K562 (cell line): Measurements from ENCODE around the gene MAP3K13. TPM values are rescaled to one million over a fixed set of nuclear protein-coding genes. Genes with fewer than 3 reads are reported as not detected.
"Not testable (repeated sequence)": the region's sequence is repeated elsewhere in the genome, so short reads cannot be mapped to it uniquely, and the experiment has no call there.

Experiments
- ATAC-seq: fragments of 200-7000 bp; cut with Tn5 transposase; 3 replicates; pipeline ENCODE4 v1.9.1; 2020; ENCODE audit warnings: moderate library complexity
- BruUV-seq: library from RNA; stranded (reverse); fragments of 400-500 nt; replicated peaks from 2 replicates; lab custom pipeline; 2021; lab: Mats Ljungman, UMichigan
- CTCF ChIA-PET: fragments of 300-600 bp; formaldehyde crosslinking; extraction: SDS; loops from one replicate; lab custom pipeline; 2021; ENCODE audit warnings: low intra/inter-chr PET ratio; lab: Yijun Ruan, JAX
- POLR2A ChIA-PET: fragments of 300-600, 350-650 bp; sonication (Branson Sonifier 250); formaldehyde crosslinking; extraction: SDS; loops from one replicate; lab custom pipeline; 2021; ENCODE audit warnings: antibody characterized with exemption, inconsistent platforms; lab: Yijun Ruan, JAX
- DNase-seq, 4 experiments: peaks; one replicate each; pipeline versions ENCODE4 v3.0.0 to v3.0.0-alpha.2; 2011 to 2018; ENCODE audit warnings: low spot score in 3 of 4, mixed read lengths in 3 of 4; ENCODE audit errors: extremely low read depth in 1 of 4
- FAIRE-seq: peaks from 2 replicates; lab custom pipeline; 2011; peaks lifted over from hg19 to GRCh38; lab: Jason Lieb, UNC
- H2AFZ ChIP-seq: 2 replicates; pipeline ENCODE4 v1.6.0; 2011; ENCODE audit warnings: low read depth, low read length, control low read depth, inconsistent platforms
- H3K27ac ChIP-seq: fragments of 200-600 bp; 3 replicates; pipeline ENCODE4 v1.8.0; 2011; ENCODE audit warnings: low read depth, mild to moderate bottlenecking, control low read depth, inconsistent platforms, low read length, moderate library complexity, mixed read lengths; ENCODE audit errors: extremely low read depth
- H3K27me3 ChIP-seq, 2 experiments: fragments of 300-600 bp in 1 of 2; 2 replicates in 1 of 2; 3 replicates in 1 of 2; pipeline versions ENCODE4 v1.6.0 to v1.8.0; 2011; ENCODE audit warnings: inconsistent platforms in 2 of 2, low read length in 2 of 2, mild to moderate bottlenecking in 1 of 2, mixed read lengths in 1 of 2, moderate library complexity in 1 of 2; ENCODE audit not compliant: control insufficient read depth in 2 of 2, insufficient read depth in 2 of 2
- H3K36me3 ChIP-seq: fragments of 300-600 bp; 3 replicates; pipeline ENCODE4 v1.8.0; 2011; ENCODE audit warnings: mild to moderate bottlenecking, low read length, inconsistent platforms; ENCODE audit not compliant: control insufficient read depth, insufficient read depth
- H3K4me1 ChIP-seq, 2 experiments: fragments of 200-600 bp in 1 of 2; replicated peaks in 1 of 2; 2 replicates in 1 of 2; 3 replicates in 1 of 2; pipeline versions ENCODE4 v1.5.1 to v1.8.0; 2011; ENCODE audit warnings: inconsistent platforms in 2 of 2, low read length in 2 of 2, mild to moderate bottlenecking in 1 of 2, mixed read lengths in 1 of 2, moderate library complexity in 1 of 2; ENCODE audit not compliant: control insufficient read depth in 2 of 2, insufficient read depth in 2 of 2
- H3K4me2 ChIP-seq: 2 replicates; pipeline ENCODE4 v1.6.1; 2011; ENCODE audit warnings: low read length, control low read depth, inconsistent platforms, mixed read lengths; ENCODE audit not compliant: insufficient read depth
- H3K4me3 ChIP-seq: fragments of 200-600 bp; sonication (generic), shearing (Covaris generic); 2 replicates; pipeline ENCODE4 v1.5.1; 2016; ENCODE audit warnings: control low read depth, inconsistent platforms
- H3K79me2 ChIP-seq: fragments of 200-600 bp; 3 replicates; pipeline ENCODE4 v1.8.0; 2011; ENCODE audit warnings: low read length, inconsistent platforms; ENCODE audit not compliant: control insufficient read depth, insufficient read depth
- H3K9ac ChIP-seq, 2 experiments: 2 replicates each; pipeline versions ENCODE4 v1.6.0 to v1.6.1; 2011; ENCODE audit warnings: low read depth in 2 of 2, low read length in 2 of 2, control low read depth in 1 of 2, inconsistent platforms in 1 of 2, mild to moderate bottlenecking in 1 of 2, mixed read lengths in 1 of 2; ENCODE audit not compliant: insufficient read depth in 1 of 2
- H3K9me1 ChIP-seq: one replicate; pipeline ENCODE4 v1.6.0; 2011; ENCODE audit warnings: inconsistent platforms, mild to moderate bottlenecking, low read length, moderate library complexity; ENCODE audit not compliant: control insufficient read depth, insufficient read depth
- H3K9me3 ChIP-seq: replicated peaks from 2 replicates; pipeline ENCODE4 v1.5.1; 2011; ENCODE audit warnings: low read depth, low read length, inconsistent platforms; ENCODE audit not compliant: control insufficient read depth, insufficient read depth
- H4K20me1 ChIP-seq: replicated peaks from 2 replicates; pipeline ENCODE4 v1.6.1; 2011; ENCODE audit warnings: low read length, inconsistent platforms, mixed read lengths; ENCODE audit not compliant: control insufficient read depth, insufficient read depth
- BRD4 ChIP-seq: fragments of 200-600 bp; sonication (generic); IDR thresholded peaks from 2 replicates; pipeline ENCODE4 v1.6.1; 2017; ENCODE audit warnings: inconsistent platforms
- CBFB ChIP-seq: sonication (generic); formaldehyde crosslinking; IDR thresholded peaks from 2 replicates; pipeline ENCODE4 v1.4.0; 2020; ENCODE audit warnings: mild to moderate bottlenecking, missing genetic modification reagents
- CBX5 ChIP-seq: IDR thresholded peaks from 2 replicates; pipeline ENCODE4 v1.6.1; 2014; ENCODE audit warnings: low read depth, borderline replicate concordance
- CSDE1 ChIP-seq, 2 experiments: fragments of 450-650 bp; IDR thresholded peaks; 2 replicates each; pipeline ENCODE4 v1.6.1; 2016; ENCODE audit warnings: mild to moderate bottlenecking in 1 of 2
- MYNN ChIP-seq, 2 experiments: sonication (generic); formaldehyde crosslinking in 1 of 2; IDR thresholded peaks; 2 replicates each; pipeline versions ENCODE4 v1.5.0 to v1.6.1; 2016 to 2020; ENCODE audit warnings: antibody characterized with exemption in 1 of 2, missing genetic modification reagents in 1 of 2
- THRAP3 ChIP-seq: fragments of 450-650 bp; IDR thresholded peaks from 2 replicates; pipeline ENCODE4 v1.6.1; 2016; ENCODE audit warnings: mild to moderate bottlenecking, inconsistent platforms, borderline replicate concordance
- ZKSCAN1 ChIP-seq: fragments of 150-350 bp; IDR thresholded peaks from 2 replicates; pipeline ENCODE4 v1.6.1; 2016; ENCODE audit warnings: low read depth, low read length
- ZNF224 ChIP-seq: sonication (generic); formaldehyde crosslinking; IDR thresholded peaks from 2 replicates; pipeline ENCODE4 v1.8.0; 2022; ENCODE audit warnings: mild to moderate bottlenecking, missing genetic modification reagents
- ZNF384 ChIP-seq: IDR thresholded peaks from 2 replicates; pipeline ENCODE4 v1.6.1; 2012; ENCODE audit warnings: low read depth, low read length, improper control_type of control experiment
- WGBS: fragments of 100-300 bp; shearing (Covaris generic); methylation state at CpG from one replicate; pipeline ENCODE4 v1.1.6; 2016; ENCODE audit warnings: low coverage, mixed read lengths; ENCODE audit not compliant: insufficient coverage; ENCODE audit errors: missing lambda C conversion rate; 5-methylcytosine and 5-hydroxymethylcytosine counted together
- in situ Hi-C: fragments of 300-500 bp; cut with MboI; formaldehyde crosslinking; loops from 4 replicates; pipeline ENCODE4 v1.15.0; 2018; ENCODE audit warnings: inconsistent platforms, mixed read lengths
- intact Hi-C: fragments of 100-400 bp; cut with micrococcal nuclease; formaldehyde crosslinking; loops from 2 replicates; pipeline ENCODE4 v1.14.2; 2022
- polyA plus RNA-seq, 8 experiments: library from polyadenylated mRNA; depleted of rRNA in 4 of 8; stranded (reverse) in 5 of 8; unstranded in 3 of 8; fragments of >200 nt; fragmentation: Nextera tagmentation in 2 of 8; fragmentation: Illumina TruSeq in 1 of 8; extraction: Ambion mirVana in 2 of 8; extraction: Trizol in 1 of 8; gene quantifications; 2 replicates each; pipeline versions ENCODE4 v1.2.1 to v1.2.3, GENCODE V29; 2011 to 2014; ENCODE audit warnings: inconsistent platforms in 1 of 8, missing spikeins in 1 of 8
- total RNA-seq, 7 experiments: library from RNA; depleted of rRNA in 6 of 7; stranded (reverse); fragments of >200 nt in 6 of 7; fragmentation: Illumina TruSeq in 2 of 7; extraction: Trizol in 2 of 7; gene quantifications; 2 replicates each; pipeline versions ENCODE4 v1.2.1 to v1.2.3, GENCODE V29; 2011 to 2021; ENCODE audit warnings: low replicate concordance in 1 of 7
- TF ChIP-seq, protein P1 (sequence below): fragments of 200-400 bp; formaldehyde crosslinking; IDR thresholded peaks from 2 replicates; pipeline ENCODE4 v1.6.1; 2017; ENCODE audit warnings: mild to moderate bottlenecking, low read depth, low read length, moderate library complexity

The MAP3K13 gene
- total and polyA plus RNA-seq, 9 of the 15 experiments (the other 6 are each of a cell fraction or from before 2014, with no cell fraction given) = 0.04 to 0.32 (median 0.15) TPM; not detected in 2

DNA sequence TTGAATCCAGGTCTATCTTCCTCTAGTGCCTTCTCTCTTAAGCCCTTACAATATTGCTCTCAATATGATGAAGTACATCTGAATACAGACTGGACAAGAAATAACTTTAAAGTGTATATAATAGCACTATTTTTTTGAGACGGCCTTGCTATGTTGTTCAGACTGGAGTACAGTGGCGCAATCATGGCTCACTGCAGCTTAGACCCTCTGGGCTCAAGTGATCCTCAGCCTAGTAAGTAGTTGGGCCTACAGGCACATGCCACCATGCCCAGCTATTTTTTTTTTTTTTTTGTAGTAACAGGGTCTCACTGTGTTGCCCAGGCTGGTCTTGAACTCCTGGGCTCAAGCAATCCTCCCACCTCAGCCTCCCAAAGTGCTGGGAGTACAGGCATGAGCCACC, 53.6 kb downstream of the MAP3K13 start:
- H3K9ac ChIP-seq = no peak overlapping the region
- no peak overlapping the region for H3K4me2 ChIP-seq
- TF ChIP-seq, protein P1, sequence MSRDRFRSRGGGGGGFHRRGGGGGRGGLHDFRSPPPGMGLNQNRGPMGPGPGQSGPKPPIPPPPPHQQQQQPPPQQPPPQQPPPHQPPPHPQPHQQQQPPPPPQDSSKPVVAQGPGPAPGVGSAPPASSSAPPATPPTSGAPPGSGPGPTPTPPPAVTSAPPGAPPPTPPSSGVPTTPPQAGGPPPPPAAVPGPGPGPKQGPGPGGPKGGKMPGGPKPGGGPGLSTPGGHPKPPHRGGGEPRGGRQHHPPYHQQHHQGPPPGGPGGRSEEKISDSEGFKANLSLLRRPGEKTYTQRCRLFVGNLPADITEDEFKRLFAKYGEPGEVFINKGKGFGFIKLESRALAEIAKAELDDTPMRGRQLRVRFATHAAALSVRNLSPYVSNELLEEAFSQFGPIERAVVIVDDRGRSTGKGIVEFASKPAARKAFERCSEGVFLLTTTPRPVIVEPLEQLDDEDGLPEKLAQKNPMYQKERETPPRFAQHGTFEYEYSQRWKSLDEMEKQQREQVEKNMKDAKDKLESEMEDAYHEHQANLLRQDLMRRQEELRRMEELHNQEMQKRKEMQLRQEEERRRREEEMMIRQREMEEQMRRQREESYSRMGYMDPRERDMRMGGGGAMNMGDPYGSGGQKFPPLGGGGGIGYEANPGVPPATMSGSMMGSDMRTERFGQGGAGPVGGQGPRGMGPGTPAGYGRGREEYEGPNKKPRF = no peak
- TF ChIP-seq CBX5 (no peak), ZKSCAN1 (no peak), CBFB (CRISPR knock-in tag) (no peak), ZNF224 (no peak), MYNN (IDR thresholded peaks at IDR 0.05) (no peak), MYNN (CRISPR knock-in tag; IDR thresholded peaks at IDR 0.05) (no peak), THRAP3 (no peak), CSDE1 (IDR thresholded peaks at IDR 0.05) (no peak), ZNF384 (no peak), BRD4 (no peak)
- H3K36me3 ChIP-seq = no peaks in the 10 kb centered on the region
- no peak for ATAC-seq
- no TSS peak for BruUV-seq
- 33% methylated on average over 2 of the region's 2 CpGs for WGBS
- CTCF ChIA-PET = no interaction called here
- H3K27ac ChIP-seq = no peak overlapping the region
- H3K9me1 ChIP-seq = no peaks in the 10 kb centered on the region
- intact Hi-C loops = no loop called here
- no peaks in the 10 kb centered on the region for H3K79me2 ChIP-seq
- DNase-seq = no peak
- no peaks in the 10 kb centered on the region for H4K20me1 ChIP-seq
- POLR2A ChIA-PET = no interaction called here
- no peak overlapping the region for H2AFZ ChIP-seq
- H3K27me3 ChIP-seq = peaks cover 0 to 7% of the 10 kb centered on the region in 2 experiments; a peak in 2 of 5 replicates
- H3K4me3 ChIP-seq = no peak overlapping the region
- no peaks in the 10 kb centered on the region for H3K4me1 ChIP-seq
- in situ Hi-C loops = no loop called here
- no peak for FAIRE-seq
- no peaks in the 10 kb centered on the region for H3K9me3 ChIP-seq

DNA sequence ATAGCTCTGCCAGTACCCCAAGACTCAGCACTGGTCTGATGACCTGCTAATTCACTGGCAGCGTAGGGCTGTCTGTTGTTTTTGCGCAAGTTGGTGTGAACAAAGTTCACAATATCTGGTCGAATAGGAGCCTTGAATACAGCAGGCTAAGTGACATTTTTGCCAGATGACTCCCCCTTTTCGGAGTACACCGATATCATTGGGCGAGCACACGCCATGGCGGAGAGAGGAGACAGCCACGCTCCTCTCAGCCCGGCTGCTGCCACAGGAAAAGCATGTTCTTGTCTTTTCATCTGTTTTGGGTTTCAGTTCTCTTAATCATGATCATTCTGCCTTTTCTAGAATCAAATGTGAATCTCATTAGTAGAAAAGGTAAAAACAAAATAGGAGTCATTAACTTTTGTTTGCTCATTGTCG, 55.6 kb downstream of the MAP3K13 start:
- H3K79me2 ChIP-seq, POLR2A ChIA-PET, H3K9me3 ChIP-seq: not testable (repeated sequence)

More for the DNA sequence above, 55.6 kb downstream of the MAP3K13 start:
- ATAC-seq, H3K4me2 ChIP-seq, H4K20me1 ChIP-seq, H3K27ac ChIP-seq, H2AFZ ChIP-seq, FAIRE-seq, in situ Hi-C loops, H3K4me1 ChIP-seq, intact Hi-C loops, CTCF ChIA-PET, H3K9me1 ChIP-seq, H3K9ac ChIP-seq, BruUV-seq, H3K36me3 ChIP-seq, H3K4me3 ChIP-seq, H3K27me3 ChIP-seq, DNase-seq: not testable (repeated sequence)
- WGBS = 46% methylated on average over 11 of the region's 11 CpGs
